ENCODE results near the gene CCDC85A. TPM values are rescaled to one million over a fixed set of nuclear protein-coding genes. Genes with fewer than 3 reads are reported as not detected.

CCDC85A gene
- total RNA-seq, 1 experiment from 2014 or later, result 0.10 TPM

DNA sequence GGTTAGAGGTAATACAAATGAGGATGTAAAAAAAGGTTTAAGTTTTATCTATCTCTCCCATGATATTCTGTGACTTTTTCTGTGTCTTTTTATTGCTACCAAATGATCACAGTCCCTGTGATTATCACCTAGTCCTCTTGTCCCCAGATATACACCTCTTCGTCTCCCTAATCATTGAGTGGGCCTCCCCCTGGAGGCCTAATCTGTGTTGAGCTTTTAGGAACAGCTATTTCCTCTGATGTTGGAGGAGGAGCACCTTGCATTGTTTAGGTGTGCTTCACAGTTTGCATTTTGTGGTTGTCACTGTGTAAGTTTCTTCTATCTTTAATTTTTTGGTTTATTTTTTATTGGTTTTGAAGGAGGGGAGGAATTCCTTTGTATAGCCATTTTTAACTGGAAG is 33.3 kb downstream of the CCDC85A start:
- H3K79me2 ChIP-seq (ENCODE audit: insufficient read depth, low read length), result no peaks in the 10 kb centered on the region
- no peaks in the 10 kb centered on the region for H3K4me1 ChIP-seq (ENCODE audit: control insufficient read depth in 1 of 2, insufficient read depth in 2 of 2, low read length in 2 of 2)
- ChIA-PET CTCF (no interaction called here), RAD21 (ENCODE audit: low non-redundant PET in 1 of 2, low total read pairs in 2 of 2, uncharacterized antibody in 2 of 2, unreplicated experiment in 2 of 2) (no interaction called here), POLR2A (no interaction called here)
- no peaks in the 10 kb centered on the region for H3K36me3 ChIP-seq (ENCODE audit: control insufficient read depth in 1 of 2, insufficient read depth in 2 of 2, low read length in 2 of 2)
- no peaks in the 10 kb centered on the region for H4K20me1 ChIP-seq (ENCODE audit: insufficient read depth)
- intact Hi-C loops (cut with micrococcal nuclease), result no loop called here
- H3K9ac ChIP-seq (ENCODE audit: low read length), result no peak overlapping the region
- no peaks in the 10 kb centered on the region for H3K9me3 ChIP-seq (ENCODE audit: control insufficient read depth in 1 of 2, insufficient read depth in 1 of 2, low read depth in 1 of 2, low read length in 2 of 2)
- 0 out of 2 replicates have a peak, but pooled peaks have one; percentile 34 for ATAC-seq
- BruUV-seq (replicated peaks), result no TSS peak
- no peaks in the 10 kb centered on the region for H3K9me2 ChIP-seq (ENCODE audit: insufficient read depth)
- no peak overlapping the region for H3K4me2 ChIP-seq (ENCODE audit: low read length)
- no peak for DNase-seq (ENCODE audit: low read depth, low spot score)
- no peak overlapping the region for H2AFZ ChIP-seq (ENCODE audit: low read depth, low read length, poor library complexity, severe bottlenecking)
- H3K27ac ChIP-seq (ENCODE audit: low read depth, low read length), result no peak overlapping the region
- TF ChIP-seq EZH2 (IDR thresholded peaks at IDR 0.05) (no peak), ELF1 (IDR thresholded peaks at IDR 0.05; ENCODE audit: borderline replicate concordance, low read depth) (no peak), ZNF274 (IDR thresholded peaks at IDR 0.05; ENCODE audit: low read depth, low read length) (no peak), SRF (IDR thresholded peaks at IDR 0.05; ENCODE audit: low read depth) (no peak), TCF7L2 (IDR thresholded peaks at IDR 0.05; ENCODE audit: borderline replicate concordance, extremely low read depth, insufficient read depth, insufficient read length) (no peak), RAD21 (IDR thresholded peaks at IDR 0.05; ENCODE audit: low read depth) (0 out of 2 replicates have a peak, but pooled peaks have one; percentile 22), SIN3A (IDR thresholded peaks at IDR 0.05; ENCODE audit: low read depth) (no peak), CBX3 (IDR thresholded peaks at IDR 0.05; ENCODE audit: low read depth) (no peak), EGR1 (IDR thresholded peaks at IDR 0.05; ENCODE audit: low read depth) (no peak), CEBPB (IDR thresholded peaks at IDR 0.05; ENCODE audit: low read depth) (no peak), YY1 (IDR thresholded peaks at IDR 0.05; ENCODE audit: extremely low read depth, insufficient replicate concordance, low read depth, low read length) (no peak), POLR2AphosphoS5 (IDR thresholded peaks at IDR 0.05; ENCODE audit: low read depth, low read length) (no peak)
- TF ChIP-seq, protein P1, sequence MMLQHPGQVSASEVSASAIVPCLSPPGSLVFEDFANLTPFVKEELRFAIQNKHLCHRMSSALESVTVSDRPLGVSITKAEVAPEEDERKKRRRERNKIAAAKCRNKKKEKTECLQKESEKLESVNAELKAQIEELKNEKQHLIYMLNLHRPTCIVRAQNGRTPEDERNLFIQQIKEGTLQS (IDR thresholded peaks at IDR 0.05), result no peak
- TF ChIP-seq, protein P2, sequence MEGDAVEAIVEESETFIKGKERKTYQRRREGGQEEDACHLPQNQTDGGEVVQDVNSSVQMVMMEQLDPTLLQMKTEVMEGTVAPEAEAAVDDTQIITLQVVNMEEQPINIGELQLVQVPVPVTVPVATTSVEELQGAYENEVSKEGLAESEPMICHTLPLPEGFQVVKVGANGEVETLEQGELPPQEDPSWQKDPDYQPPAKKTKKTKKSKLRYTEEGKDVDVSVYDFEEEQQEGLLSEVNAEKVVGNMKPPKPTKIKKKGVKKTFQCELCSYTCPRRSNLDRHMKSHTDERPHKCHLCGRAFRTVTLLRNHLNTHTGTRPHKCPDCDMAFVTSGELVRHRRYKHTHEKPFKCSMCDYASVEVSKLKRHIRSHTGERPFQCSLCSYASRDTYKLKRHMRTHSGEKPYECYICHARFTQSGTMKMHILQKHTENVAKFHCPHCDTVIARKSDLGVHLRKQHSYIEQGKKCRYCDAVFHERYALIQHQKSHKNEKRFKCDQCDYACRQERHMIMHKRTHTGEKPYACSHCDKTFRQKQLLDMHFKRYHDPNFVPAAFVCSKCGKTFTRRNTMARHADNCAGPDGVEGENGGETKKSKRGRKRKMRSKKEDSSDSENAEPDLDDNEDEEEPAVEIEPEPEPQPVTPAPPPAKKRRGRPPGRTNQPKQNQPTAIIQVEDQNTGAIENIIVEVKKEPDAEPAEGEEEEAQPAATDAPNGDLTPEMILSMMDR (IDR thresholded peaks at IDR 0.05 in 2 of 3, conservative IDR thresholded peaks at IDR 0.05 in 1 of 3; ENCODE audit: borderline replicate concordance in 1 of 3, insufficient read depth in 1 of 3, low read depth in 2 of 3, low read length in 2 of 3), result peak in 2 of 3 experiments; percentile 22 to 31; a peak in 2 of 6 replicates
- TF ChIP-seq, protein P3, sequence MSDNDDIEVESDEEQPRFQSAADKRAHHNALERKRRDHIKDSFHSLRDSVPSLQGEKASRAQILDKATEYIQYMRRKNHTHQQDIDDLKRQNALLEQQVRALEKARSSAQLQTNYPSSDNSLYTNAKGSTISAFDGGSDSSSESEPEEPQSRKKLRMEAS (IDR thresholded peaks at IDR 0.05), result no peak
- TF ChIP-seq, protein P4, sequence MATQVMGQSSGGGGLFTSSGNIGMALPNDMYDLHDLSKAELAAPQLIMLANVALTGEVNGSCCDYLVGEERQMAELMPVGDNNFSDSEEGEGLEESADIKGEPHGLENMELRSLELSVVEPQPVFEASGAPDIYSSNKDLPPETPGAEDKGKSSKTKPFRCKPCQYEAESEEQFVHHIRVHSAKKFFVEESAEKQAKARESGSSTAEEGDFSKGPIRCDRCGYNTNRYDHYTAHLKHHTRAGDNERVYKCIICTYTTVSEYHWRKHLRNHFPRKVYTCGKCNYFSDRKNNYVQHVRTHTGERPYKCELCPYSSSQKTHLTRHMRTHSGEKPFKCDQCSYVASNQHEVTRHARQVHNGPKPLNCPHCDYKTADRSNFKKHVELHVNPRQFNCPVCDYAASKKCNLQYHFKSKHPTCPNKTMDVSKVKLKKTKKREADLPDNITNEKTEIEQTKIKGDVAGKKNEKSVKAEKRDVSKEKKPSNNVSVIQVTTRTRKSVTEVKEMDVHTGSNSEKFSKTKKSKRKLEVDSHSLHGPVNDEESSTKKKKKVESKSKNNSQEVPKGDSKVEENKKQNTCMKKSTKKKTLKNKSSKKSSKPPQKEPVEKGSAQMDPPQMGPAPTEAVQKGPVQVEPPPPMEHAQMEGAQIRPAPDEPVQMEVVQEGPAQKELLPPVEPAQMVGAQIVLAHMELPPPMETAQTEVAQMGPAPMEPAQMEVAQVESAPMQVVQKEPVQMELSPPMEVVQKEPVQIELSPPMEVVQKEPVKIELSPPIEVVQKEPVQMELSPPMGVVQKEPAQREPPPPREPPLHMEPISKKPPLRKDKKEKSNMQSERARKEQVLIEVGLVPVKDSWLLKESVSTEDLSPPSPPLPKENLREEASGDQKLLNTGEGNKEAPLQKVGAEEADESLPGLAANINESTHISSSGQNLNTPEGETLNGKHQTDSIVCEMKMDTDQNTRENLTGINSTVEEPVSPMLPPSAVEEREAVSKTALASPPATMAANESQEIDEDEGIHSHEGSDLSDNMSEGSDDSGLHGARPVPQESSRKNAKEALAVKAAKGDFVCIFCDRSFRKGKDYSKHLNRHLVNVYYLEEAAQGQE (IDR thresholded peaks at IDR 0.05; ENCODE audit: low read depth), result no peak
- no peaks in the 10 kb centered on the region for H3K27me3 ChIP-seq (ENCODE audit: insufficient read depth, low read length)
- no peak overlapping the region for H3K4me3 ChIP-seq (replicated peaks in 1 of 2; ENCODE audit: low read depth in 1 of 2, low read length in 2 of 2)

All from HCT116 (cell line).